GM12891 (cell line): ENCODE results near the gene PTPN6.
A peak's percentile ranks its signal among the peaks of the same experiment; 100 is the strongest.

ENCODE experiments used
- DNase-seq: peaks from one replicate; pipeline ENCODE4 v3.0.0; 2011; ENCODE audit warnings: low spot score; ENCODE audit not compliant: insufficient read length
- FAIRE-seq: peaks from 2 replicates; lab custom pipeline; 2011; peaks lifted over from hg19 to GRCh38; lab: Jason Lieb, UNC
- PAX5 ChIP-seq: IDR thresholded peaks from 2 replicates; pipeline ENCODE4 v1.6.1; 2011; ENCODE audit warnings: low read length, moderate library complexity, mild to moderate bottlenecking; ENCODE audit not compliant: insufficient read depth, severe bottlenecking
- POLR2A ChIP-seq: IDR thresholded peaks from 2 replicates; pipeline ENCODE4 v1.6.1; 2011; ENCODE audit warnings: low read depth, low read length, control low read depth
- POLR2AphosphoS5 ChIP-seq: IDR thresholded peaks from 2 replicates; pipeline ENCODE4 v1.6.1; 2011; ENCODE audit warnings: low read depth, low read length, control low read depth
- POU2F2 ChIP-seq: IDR thresholded peaks from 2 replicates; pipeline ENCODE4 v1.6.1; 2011; ENCODE audit warnings: low read depth, mild to moderate bottlenecking, control low read depth, low read length, moderate library complexity
- SPI1 ChIP-seq: IDR thresholded peaks from 2 replicates; pipeline ENCODE4 v1.6.1; 2011; ENCODE audit warnings: low read depth, low read length, control low read depth
- TAF1 ChIP-seq: IDR thresholded peaks from 2 replicates; pipeline ENCODE4 v1.6.1; 2011; ENCODE audit warnings: low read depth, low read length, control low read depth

The PTPN6 gene

GRCh38 chr12:6962285-6963015 is 11.3 kb downstream of the PTPN6 start:
- FAIRE-seq (no peak), DNase-seq (no peak)
- TF ChIP-seq POLR2AphosphoS5: no peak
- TF ChIP-seq POLR2A: 0 out of 2 replicates have a peak, but pooled peaks have one; percentile 19

- FAIRE-seq (no peak), DNase-seq (no peak)
Measured at GRCh38 chr12:6963016-6963731, 12.0 kb downstream of the PTPN6 start.

GRCh38 chr12:6963791-6964413 is 12.7 kb downstream of the PTPN6 start:
- no peak for FAIRE-seq
- no peak for DNase-seq
- TF ChIP-seq POLR2AphosphoS5 (0 out of 2 replicates have a peak, but pooled peaks have one; percentile 15), SPI1 (no peak)

More at GRCh38 chr12:6963016-6963731, 12.0 kb downstream of the PTPN6 start:
- no peak for TF ChIP-seq PAX5
- no peak for TF ChIP-seq SPI1
- no peak for TF ChIP-seq POU2F2
- TF ChIP-seq TAF1: no peak
- no peak for TF ChIP-seq POLR2AphosphoS5
- no peak; the same call in 1 of the 2 replicates for TF ChIP-seq POLR2A

- FAIRE-seq (no peak), DNase-seq (no peak)
- TF ChIP-seq POU2F2 (no peak), POLR2AphosphoS5 (peak; percentile 25; the same call in 1 of the 2 replicates)
Measured at GRCh38 chr12:6964605-6965025, 13.5 kb downstream of the PTPN6 start.

- FAIRE-seq: peak; percentile 87
- TF ChIP-seq PAX5 (no peak), POLR2AphosphoS5 (peak; percentile 17; the same call in 1 of the 2 replicates), POLR2A (0 out of 2 replicates have a peak, but pooled peaks have one; percentile 24)
- DNase-seq: peak; percentile 82
Measured at GRCh38 chr12:6965026-6965661, 14.0 kb downstream of the PTPN6 start.

- DNase-seq (no peak), FAIRE-seq (no peak)
- TF ChIP-seq PAX5 (no peak), SPI1 (no peak), TAF1 (no peak), POLR2A (no peak), POU2F2 (no peak), POLR2AphosphoS5 (no peak)
Measured at GRCh38 chr12:6965714-6966113, 14.6 kb downstream of the PTPN6 start.

GRCh38 chr12:6966351-6966750 is 15.2 kb downstream of the PTPN6 start:
- FAIRE-seq: no peak
- DNase-seq: no peak
- TF ChIP-seq POU2F2 (no peak), PAX5 (no peak), POLR2A (no peak), POLR2AphosphoS5 (no peak)

GRCh38 chr12:6967651-6968100 is 16.5 kb downstream of the PTPN6 start:
- FAIRE-seq (no peak), DNase-seq (no peak)
- TF ChIP-seq POLR2AphosphoS5: no peak
- TF ChIP-seq SPI1: no peak
- TF ChIP-seq TAF1: no peak
- TF ChIP-seq POU2F2: no peak
- TF ChIP-seq POLR2A: no peak
- TF ChIP-seq PAX5: no peak

GRCh38 chr12:6968426-6968825 is 17.3 kb downstream of the PTPN6 start:
- FAIRE-seq: no peak
- no peak for DNase-seq
- TF ChIP-seq POLR2AphosphoS5 (0 out of 2 replicates have a peak, but pooled peaks have one; percentile 12), POLR2A (0 out of 2 replicates have a peak, but pooled peaks have one; percentile 6), POU2F2 (no peak)
